GM12878 (cell line): Measurements from ENCODE around the gene PGM5. TPM values are rescaled to one million over a fixed set of nuclear protein-coding genes. Genes with fewer than 3 reads are reported as not detected.

ENCODE experiments used
- ATAC-seq: fragments of 200-7000 bp; cut with Tn5 transposase; 3 replicates; pipeline ENCODE4 v1.9.1; 2020; ENCODE audit warnings: mild to moderate bottlenecking, moderate library complexity
- BruUV-seq: library from RNA; stranded (reverse); fragments of 400-500 nt; replicated peaks from 2 replicates; lab custom pipeline; 2021; lab: Mats Ljungman, UMichigan
- CTCF ChIA-PET: fragments of 300-600 bp; sonication (Branson Sonifier 250); formaldehyde crosslinking; extraction: SDS; loops from one replicate; lab custom pipeline; 2021; ENCODE audit warnings: inconsistent platforms; lab: Yijun Ruan, JAX
- POLR2A ChIA-PET: fragments of 350-600 bp; formaldehyde crosslinking; extraction: SDS; loops from one replicate; lab custom pipeline; 2021; ENCODE audit warnings: inconsistent platforms; lab: Charles Lee
- RAD21 ChIA-PET: fragments of 300-600 bp; sonication (Branson Sonifier 250); formaldehyde crosslinking; loops from one replicate; lab custom pipeline; 2023; ENCODE audit warnings: antibody characterized with exemption; ENCODE audit not compliant: unreplicated experiment; lab: Charles Lee
- SMC1A ChIA-PET: fragments of 300-600 bp; sonication (Branson Sonifier 250); formaldehyde crosslinking; loops from one replicate; lab custom pipeline; 2023; ENCODE audit not compliant: unreplicated experiment, uncharacterized antibody; lab: Charles Lee
- DNase-seq: peaks from one replicate; pipeline ENCODE4 v3.0.0-alpha.2; 2011; ENCODE audit warnings: low read depth, low spot score
- FAIRE-seq: peaks from 3 replicates; lab custom pipeline; 2011; peaks lifted over from hg19 to GRCh38; lab: Jason Lieb, UNC
- H2AFZ ChIP-seq: 2 replicates; pipeline ENCODE4 v1.6.0; 2011; ENCODE audit warnings: low read depth, low read length, control low read depth; ENCODE audit not compliant: control insufficient read depth
- H3K27ac ChIP-seq: 2 replicates; pipeline ENCODE4 v1.5.1; 2011; ENCODE audit warnings: control low read depth; ENCODE audit not compliant: control insufficient read depth, insufficient read depth
- H3K27me3 ChIP-seq, 2 experiments: replicated peaks in 1 of 2; 2 replicates each; pipeline versions ENCODE4 v1.6.0 to v1.6.1; 2011; ENCODE audit warnings: low read length in 1 of 2; ENCODE audit not compliant: control insufficient read depth in 2 of 2, insufficient read depth in 2 of 2
- H3K36me3 ChIP-seq, 2 experiments: 2 replicates each; pipeline ENCODE4 v1.5.1; 2011; ENCODE audit warnings: low read length in 1 of 2; ENCODE audit not compliant: control insufficient read depth in 2 of 2, insufficient read depth in 2 of 2
- H3K4me1 ChIP-seq: 2 replicates; pipeline ENCODE4 v1.6.1; 2011; ENCODE audit warnings: mild to moderate bottlenecking, low read length, moderate library complexity, mixed read lengths; ENCODE audit not compliant: control insufficient read depth, insufficient read depth
- H3K4me2 ChIP-seq: 2 replicates; pipeline ENCODE4 v1.6.0; 2011; ENCODE audit warnings: control low read depth; ENCODE audit not compliant: control insufficient read depth, insufficient read depth
- H3K4me3 ChIP-seq: fragments of 200-600 bp; sonication (generic); 2 replicates; pipeline ENCODE4 v1.5.1; 2016
- H3K79me2 ChIP-seq: 2 replicates; pipeline ENCODE4 v1.6.0; 2011; ENCODE audit warnings: low read length; ENCODE audit not compliant: control insufficient read depth, insufficient read depth
- H3K9ac ChIP-seq: 2 replicates; pipeline ENCODE4 v1.8.0; 2011; ENCODE audit warnings: low read length, control low read depth, mixed read lengths; ENCODE audit not compliant: control insufficient read depth, insufficient read depth
- H3K9me3 ChIP-seq: replicated peaks from 3 replicates; pipeline ENCODE4 v1.5.1; 2011; ENCODE audit warnings: mild to moderate bottlenecking, low read length; ENCODE audit not compliant: control insufficient read depth, insufficient read depth
- H4K20me1 ChIP-seq: 2 replicates; pipeline ENCODE4 v1.6.0; 2011; ENCODE audit not compliant: control insufficient read depth, insufficient read depth
- BMI1 ChIP-seq: fragments of 450-650 bp; IDR thresholded peaks from 2 replicates; pipeline ENCODE4 v1.6.1; 2016; ENCODE audit warnings: mild to moderate bottlenecking, moderate library complexity, borderline replicate concordance
- HDAC2 ChIP-seq: fragments of 200-600 bp; sonication (generic); IDR thresholded peaks from 2 replicates; pipeline ENCODE4 v1.6.1; 2017
- NBN ChIP-seq: fragments of 450-650 bp; IDR thresholded peaks from 2 replicates; pipeline ENCODE4 v1.6.1; 2016
- RB1 ChIP-seq: fragments of 450-650 bp; formaldehyde crosslinking; IDR thresholded peaks from 2 replicates; pipeline ENCODE4 v1.6.1; 2017; ENCODE audit warnings: mild to moderate bottlenecking, borderline replicate concordance
- RCOR1 ChIP-seq: conservative IDR thresholded peaks from 2 replicates; pipeline ENCODE4 v1.6.1; 2012; ENCODE audit warnings: low read depth, low read length, improper control_type of control experiment
- SMAD5 ChIP-seq: IDR thresholded peaks from 2 replicates; pipeline ENCODE4 v1.6.1; 2016; ENCODE audit warnings: antibody characterized with exemption, low read depth
- SMC3 ChIP-seq: IDR thresholded peaks from 2 replicates; pipeline ENCODE4 v1.6.1; 2011; ENCODE audit warnings: low read length, improper control_type of control experiment, borderline replicate concordance
- SP1 ChIP-seq: IDR thresholded peaks from one replicate; pipeline ENCODE4 v1.6.1; 2011; ENCODE audit warnings: low read depth, low read length
- SREBF1 ChIP-seq: IDR thresholded peaks from 2 replicates; pipeline ENCODE4 v1.6.1; 2012; ENCODE audit warnings: mild to moderate bottlenecking, low read length
- SUZ12 ChIP-seq: fragments of 200-600 bp; sonication (generic); IDR thresholded peaks from one replicate; pipeline ENCODE4 v1.6.1; 2018; ENCODE audit warnings: antibody characterized with exemption, mild to moderate bottlenecking; ENCODE audit not compliant: unreplicated experiment
- YY1 ChIP-seq: IDR thresholded peaks from 2 replicates; pipeline ENCODE4 v1.6.1; 2011; ENCODE audit warnings: low read depth, mild to moderate bottlenecking, low read length
- ZNF217 ChIP-seq: fragments of 450-650 bp; IDR thresholded peaks from 2 replicates; pipeline ENCODE4 v1.6.1; 2017; ENCODE audit warnings: antibody characterized with exemption, mild to moderate bottlenecking
- WGBS: methylation state at CpG from one replicate; pipeline ENCODE4 v1.1.6; 2016; ENCODE audit warnings: low lambda C conversion rate; ENCODE audit not compliant: insufficient replicate concordance, insufficient coverage; ENCODE audit errors: missing lambda C conversion rate; 5-methylcytosine and 5-hydroxymethylcytosine counted together
- in situ Hi-C: fragments of 300-500 bp; cut with MboI; formaldehyde crosslinking; loops from 9 replicates; pipeline ENCODE4 v1.14.3; 2018; ENCODE audit warnings: mixed read lengths
- intact Hi-C: fragments of 100-400 bp; cut with micrococcal nuclease; formaldehyde crosslinking; loops from one replicate; pipeline ENCODE4 v1.14.2; 2022; ENCODE audit not compliant: unreplicated experiment
- polyA plus RNA-seq, 11 experiments: library from polyadenylated mRNA; depleted of rRNA in 4 of 11; unstranded in 6 of 11; stranded (reverse) in 5 of 11; fragments of >200 nt; fragmentation: Nextera tagmentation in 4 of 11; fragmentation: Illumina TruSeq in 1 of 11; extraction: Ambion mirVana in 4 of 11; extraction: Trizol in 1 of 11; gene quantifications; 1 replicate in 1 of 11; 2 replicates in 10 of 11; pipeline versions ENCODE4 v1.2.1 to v1.2.3, GENCODE V29; 2011 to 2016; ENCODE audit warnings: inconsistent platforms in 2 of 11, missing spikeins in 2 of 11, low read depth in 1 of 11
- total RNA-seq, 4 experiments: library from RNA; depleted of rRNA in 3 of 4; stranded (reverse); fragments of >200 nt in 3 of 4; fragmentation: Illumina TruSeq in 1 of 4; extraction: Trizol in 1 of 4; gene quantifications; 2 replicates each; pipeline versions ENCODE4 v1.2.1 to v1.2.3, GENCODE V29; 2013 to 2021
- TF ChIP-seq, protein P1 (sequence below): IDR thresholded peaks from 2 replicates; pipeline ENCODE4 v1.6.1; 2012; ENCODE audit warnings: low read depth, low read length, improper control_type of control experiment
- TF ChIP-seq, protein P2 (sequence below): fragments of 450-650 bp; IDR thresholded peaks from 2 replicates; pipeline ENCODE4 v1.6.1; 2016; ENCODE audit warnings: mild to moderate bottlenecking, moderate library complexity, borderline replicate concordance
- TF ChIP-seq, protein P3 (sequence below): fragments of 450-650 bp; IDR thresholded peaks from 2 replicates; pipeline ENCODE4 v1.6.1; 2017; ENCODE audit warnings: mild to moderate bottlenecking

PGM5 gene
- total and polyA plus RNA-seq, 10 of the 15 experiments (the other 5 are each of a cell fraction or from before 2014, with no cell fraction given) = 0.28 to 0.73 TPM; not detected in 8

DNA sequence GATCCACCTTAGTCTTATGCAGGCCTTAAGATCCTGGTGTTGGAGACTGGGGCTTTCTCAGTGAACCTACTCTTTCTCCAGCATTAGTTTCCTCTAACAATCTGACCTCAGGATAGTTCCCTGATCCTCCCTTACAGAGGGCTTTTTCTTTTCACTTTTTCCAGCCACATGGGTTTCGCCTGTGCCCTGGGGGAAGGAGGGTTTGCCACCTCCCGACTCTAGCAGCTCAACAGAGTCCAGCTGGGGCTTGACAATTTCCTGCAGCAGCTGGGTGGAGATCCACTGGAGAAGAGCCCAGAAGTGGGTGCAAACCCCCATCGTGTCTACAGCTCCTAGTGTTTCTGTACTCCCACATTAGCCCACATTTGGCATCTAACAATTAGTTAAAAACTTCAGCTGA is 191.8 kb downstream of the PGM5 start:
- Histone ChIP-seq H3K9ac (no peak overlapping the region), H3K27ac (no peak overlapping the region), H3K4me2 (no peak overlapping the region), H2AFZ (no peak overlapping the region), H3K36me3 (no peaks in the 10 kb centered on the region), H4K20me1 (no peaks in the 10 kb centered on the region), H3K4me3 (no peak overlapping the region), H3K9me3 (no peaks in the 10 kb centered on the region), H3K79me2 (no peaks in the 10 kb centered on the region), H3K27me3 (no peaks in the 10 kb centered on the region; a peak in 2 of 4 replicates), H3K4me1 (peaks cover 29% of the 10 kb centered on the region)
- RAD21 ChIA-PET = interaction anchor here (0.8 kb wide), 1 partner anchor 33 kb away, joined by 3 read pairs; no protein-coding TSS in a partner anchor
- ATAC-seq (no peak), FAIRE-seq (no peak), DNase-seq (no peak)
- BruUV-seq = no TSS peak
- SMC1A ChIA-PET = interaction anchor here (1.2 kb wide), 1 partner anchor 21 kb away, joined by 4 read pairs; no protein-coding TSS in a partner anchor
- intact Hi-C loops (no loop called here), in situ Hi-C loops (loop anchor here (25.0 kb wide), 1 partner anchor 89 kb away; no protein-coding TSS in a partner anchor)
- POLR2A ChIA-PET = no interaction called here
- CTCF ChIA-PET = interaction anchor here (0.7 to 2.4 kb wide), 3 partner anchors 9 to 13 kb away, joined by 3 to 9 read pairs (median 9); no protein-coding TSS in a partner anchor
- TF ChIP-seq, protein P1, sequence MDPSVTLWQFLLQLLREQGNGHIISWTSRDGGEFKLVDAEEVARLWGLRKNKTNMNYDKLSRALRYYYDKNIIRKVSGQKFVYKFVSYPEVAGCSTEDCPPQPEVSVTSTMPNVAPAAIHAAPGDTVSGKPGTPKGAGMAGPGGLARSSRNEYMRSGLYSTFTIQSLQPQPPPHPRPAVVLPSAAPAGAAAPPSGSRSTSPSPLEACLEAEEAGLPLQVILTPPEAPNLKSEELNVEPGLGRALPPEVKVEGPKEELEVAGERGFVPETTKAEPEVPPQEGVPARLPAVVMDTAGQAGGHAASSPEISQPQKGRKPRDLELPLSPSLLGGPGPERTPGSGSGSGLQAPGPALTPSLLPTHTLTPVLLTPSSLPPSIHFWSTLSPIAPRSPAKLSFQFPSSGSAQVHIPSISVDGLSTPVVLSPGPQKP = no peak
- TF ChIP-seq BMI1 (no peak), ZNF217 (no peak), SP1 (no peak), NBN (no peak), YY1 (no peak), RCOR1 (no peak), SMC3 (no peak), SMAD5 (no peak), SUZ12 (no peak), RB1 (no peak), SREBF1 (no peak), HDAC2 (no peak)
- TF ChIP-seq, protein P2, sequence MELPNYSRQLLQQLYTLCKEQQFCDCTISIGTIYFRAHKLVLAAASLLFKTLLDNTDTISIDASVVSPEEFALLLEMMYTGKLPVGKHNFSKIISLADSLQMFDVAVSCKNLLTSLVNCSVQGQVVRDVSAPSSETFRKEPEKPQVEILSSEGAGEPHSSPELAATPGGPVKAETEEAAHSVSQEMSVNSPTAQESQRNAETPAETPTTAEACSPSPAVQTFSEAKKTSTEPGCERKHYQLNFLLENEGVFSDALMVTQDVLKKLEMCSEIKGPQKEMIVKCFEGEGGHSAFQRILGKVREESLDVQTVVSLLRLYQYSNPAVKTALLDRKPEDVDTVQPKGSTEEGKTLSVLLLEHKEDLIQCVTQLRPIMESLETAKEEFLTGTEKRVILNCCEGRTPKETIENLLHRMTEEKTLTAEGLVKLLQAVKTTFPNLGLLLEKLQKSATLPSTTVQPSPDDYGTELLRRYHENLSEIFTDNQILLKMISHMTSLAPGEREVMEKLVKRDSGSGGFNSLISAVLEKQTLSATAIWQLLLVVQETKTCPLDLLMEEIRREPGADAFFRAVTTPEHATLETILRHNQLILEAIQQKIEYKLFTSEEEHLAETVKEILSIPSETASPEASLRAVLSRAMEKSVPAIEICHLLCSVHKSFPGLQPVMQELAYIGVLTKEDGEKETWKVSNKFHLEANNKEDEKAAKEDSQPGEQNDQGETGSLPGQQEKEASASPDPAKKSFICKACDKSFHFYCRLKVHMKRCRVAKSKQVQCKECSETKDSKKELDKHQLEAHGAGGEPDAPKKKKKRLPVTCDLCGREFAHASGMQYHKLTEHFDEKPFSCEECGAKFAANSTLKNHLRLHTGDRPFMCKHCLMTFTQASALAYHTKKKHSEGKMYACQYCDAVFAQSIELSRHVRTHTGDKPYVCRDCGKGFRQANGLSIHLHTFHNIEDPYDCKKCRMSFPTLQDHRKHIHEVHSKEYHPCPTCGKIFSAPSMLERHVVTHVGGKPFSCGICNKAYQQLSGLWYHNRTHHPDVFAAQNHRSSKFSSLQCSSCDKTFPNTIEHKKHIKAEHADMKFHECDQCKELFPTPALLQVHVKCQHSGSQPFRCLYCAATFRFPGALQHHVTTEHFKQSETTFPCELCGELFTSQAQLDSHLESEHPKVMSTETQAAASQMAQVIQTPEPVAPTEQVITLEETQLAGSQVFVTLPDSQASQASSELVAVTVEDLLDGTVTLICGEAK = no peak
- TF ChIP-seq, protein P3, sequence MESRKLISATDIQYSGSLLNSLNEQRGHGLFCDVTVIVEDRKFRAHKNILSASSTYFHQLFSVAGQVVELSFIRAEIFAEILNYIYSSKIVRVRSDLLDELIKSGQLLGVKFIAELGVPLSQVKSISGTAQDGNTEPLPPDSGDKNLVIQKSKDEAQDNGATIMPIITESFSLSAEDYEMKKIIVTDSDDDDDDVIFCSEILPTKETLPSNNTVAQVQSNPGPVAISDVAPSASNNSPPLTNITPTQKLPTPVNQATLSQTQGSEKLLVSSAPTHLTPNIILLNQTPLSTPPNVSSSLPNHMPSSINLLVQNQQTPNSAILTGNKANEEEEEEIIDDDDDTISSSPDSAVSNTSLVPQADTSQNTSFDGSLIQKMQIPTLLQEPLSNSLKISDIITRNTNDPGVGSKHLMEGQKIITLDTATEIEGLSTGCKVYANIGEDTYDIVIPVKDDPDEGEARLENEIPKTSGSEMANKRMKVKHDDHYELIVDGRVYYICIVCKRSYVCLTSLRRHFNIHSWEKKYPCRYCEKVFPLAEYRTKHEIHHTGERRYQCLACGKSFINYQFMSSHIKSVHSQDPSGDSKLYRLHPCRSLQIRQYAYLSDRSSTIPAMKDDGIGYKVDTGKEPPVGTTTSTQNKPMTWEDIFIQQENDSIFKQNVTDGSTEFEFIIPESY = no peak
- WGBS = 40% methylated on average over 3 of the region's 3 CpGs
